Measurements from ENCODE around the gene TLX1. TPM values are rescaled to one million over a fixed set of nuclear protein-coding genes. Genes with fewer than 3 reads are reported as not detected.

TLX1 gene
- total RNA-seq, 2 experiments from 2014 or later, result not detected

DNA sequence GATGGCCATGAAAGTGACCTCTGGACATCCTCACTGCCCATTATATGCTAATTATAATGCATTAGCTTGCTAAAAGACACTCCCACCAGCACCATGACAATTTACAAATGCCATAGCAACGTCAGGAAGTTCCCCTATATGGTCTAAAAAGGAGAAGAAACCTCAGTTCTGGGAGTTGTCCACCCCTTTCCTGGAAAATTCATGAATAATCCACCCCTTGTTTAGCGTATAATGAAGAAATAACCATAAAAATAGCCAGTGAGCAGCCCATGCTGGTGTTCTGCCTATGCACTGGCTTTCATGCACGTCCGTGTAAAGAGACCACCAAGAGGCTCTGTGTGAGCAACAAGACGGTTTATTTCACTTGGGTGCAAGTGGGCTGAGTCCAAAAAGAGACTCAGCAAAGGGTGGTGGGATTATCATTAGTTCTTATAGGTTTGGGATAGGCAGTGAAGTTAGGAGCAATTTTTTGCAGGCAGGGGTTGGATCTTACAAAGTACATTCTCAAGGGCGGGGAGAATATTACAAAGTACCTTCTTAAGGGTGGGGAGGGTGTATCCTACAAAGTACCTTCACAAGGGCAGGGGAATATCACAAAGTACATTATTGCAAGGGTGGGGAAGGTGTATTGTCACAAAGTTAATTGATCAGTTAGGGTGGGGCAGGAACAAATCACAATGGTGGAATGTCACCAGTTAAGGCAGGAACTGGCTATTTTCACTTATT is 52.5 kb downstream of the TLX1 start:
- POLR2A ChIA-PET, result no interaction called here
- H3K9me3 ChIP-seq (ENCODE audit: control insufficient read depth in 1 of 2, insufficient read depth in 1 of 2, low read length in 2 of 2), result no peaks in the 10 kb centered on the region
- H3K27ac ChIP-seq (ENCODE audit: low read depth in 1 of 2, low read length in 2 of 2), result no peak overlapping the region
- peaks cover 8 to 17% of the 10 kb centered on the region in 2 experiments for H3K27me3 ChIP-seq (ENCODE audit: control insufficient read depth in 1 of 2, insufficient read depth in 2 of 2, low read length in 2 of 2)
- DNase-seq (no peak), ATAC-seq (ENCODE audit: poor library complexity) (no peak)
- CTCF ChIA-PET, result interaction anchor here (1.1 kb wide), 1 partner anchor 41 kb away, joined by 3 read pairs; no protein-coding TSS in a partner anchor
- no peaks in the 10 kb centered on the region for H3K36me3 ChIP-seq (ENCODE audit: insufficient read depth, low read length)
- H3K4me3 ChIP-seq (ENCODE audit: low read length), result no peak overlapping the region
- Mint-ChIP-seq H3K4me1 (ENCODE audit: low read depth) (no peaks in the 10 kb centered on the region), H3K9me3 (no peaks in the 10 kb centered on the region), H3K27me3 (peaks cover 20% of the 10 kb centered on the region), H3K27ac (no peak overlapping the region), H3K4me3 (no peak overlapping the region), H3K36me3 (ENCODE audit: low read depth) (no peaks in the 10 kb centered on the region)
- TF ChIP-seq, protein P1, sequence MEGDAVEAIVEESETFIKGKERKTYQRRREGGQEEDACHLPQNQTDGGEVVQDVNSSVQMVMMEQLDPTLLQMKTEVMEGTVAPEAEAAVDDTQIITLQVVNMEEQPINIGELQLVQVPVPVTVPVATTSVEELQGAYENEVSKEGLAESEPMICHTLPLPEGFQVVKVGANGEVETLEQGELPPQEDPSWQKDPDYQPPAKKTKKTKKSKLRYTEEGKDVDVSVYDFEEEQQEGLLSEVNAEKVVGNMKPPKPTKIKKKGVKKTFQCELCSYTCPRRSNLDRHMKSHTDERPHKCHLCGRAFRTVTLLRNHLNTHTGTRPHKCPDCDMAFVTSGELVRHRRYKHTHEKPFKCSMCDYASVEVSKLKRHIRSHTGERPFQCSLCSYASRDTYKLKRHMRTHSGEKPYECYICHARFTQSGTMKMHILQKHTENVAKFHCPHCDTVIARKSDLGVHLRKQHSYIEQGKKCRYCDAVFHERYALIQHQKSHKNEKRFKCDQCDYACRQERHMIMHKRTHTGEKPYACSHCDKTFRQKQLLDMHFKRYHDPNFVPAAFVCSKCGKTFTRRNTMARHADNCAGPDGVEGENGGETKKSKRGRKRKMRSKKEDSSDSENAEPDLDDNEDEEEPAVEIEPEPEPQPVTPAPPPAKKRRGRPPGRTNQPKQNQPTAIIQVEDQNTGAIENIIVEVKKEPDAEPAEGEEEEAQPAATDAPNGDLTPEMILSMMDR (IDR thresholded peaks at IDR 0.05), result no peak
- intact Hi-C loops (cut with DNase I, micrococcal nuclease), result no loop called here
- H3K4me1 ChIP-seq (ENCODE audit: insufficient read depth, low read length), result no peaks in the 10 kb centered on the region

Other genes with a start within 250 kb of the TLX1 start
- gene SLF2, start 218.3 kb upstream of the TLX1 start, total RNA-seq, result 10 to 100 TPM; 11.1 TPM
- gene SEMA4G, start 161.8 kb upstream of the TLX1 start, total RNA-seq, result 1 to 10 TPM; 1.1 to 1.6 TPM
- gene MRPL43, start 143.8 kb upstream of the TLX1 start, total RNA-seq, result 10 to 100 TPM; 28.5 to 31.0 TPM
- gene TWNK, start 143.8 kb upstream of the TLX1 start, total RNA-seq, result 1 to 10 TPM; 2.7 to 2.8 TPM
- gene LZTS2, start 131.5 kb upstream of the TLX1 start, total RNA-seq, result 1 to 10 TPM; 9.0 to 9.6 TPM
- 1 to 10 TPM; 1.7 to 3.1 TPM for gene PDZD7, start 100.2 kb upstream of the TLX1 start, total RNA-seq
- 10 to 100 TPM; 43.2 to 48.3 TPM for gene SFXN3, start 100.1 kb upstream of the TLX1 start, total RNA-seq
- not detected for gene KAZALD1, start 69.3 kb upstream of the TLX1 start, total RNA-seq
- gene LBX1, start 98.2 kb downstream of the TLX1 start, total RNA-seq, result not detected
- gene BTRC, start 222.9 kb downstream of the TLX1 start, total RNA-seq, result 10 to 100 TPM; 13.1 to 13.2 TPM

Measured in CD4-positive, alpha-beta T cell (primary cell).